Astrocyte of the cerebellum (primary cell): ENCODE results near the gene TENT5A.

ENCODE experiments used
- DNase-seq: peaks from one replicate; pipeline ENCODE4 v3.0.0-alpha.2; 2011; ENCODE audit warnings: low read depth
- H3K4me3 ChIP-seq: 2 replicates; pipeline ENCODE4 v1.5.1; 2011; ENCODE audit warnings: mild to moderate bottlenecking, low read depth, low read length, moderate library complexity
- CTCF ChIP-seq: IDR thresholded peaks from 2 replicates; pipeline ENCODE4 v1.5.1; 2012; ENCODE audit warnings: low read length, low read depth, moderate library complexity, mild to moderate bottlenecking; ENCODE audit errors: missing control alignments
- in situ Hi-C: cut with HindIII; loops from 2 replicates; pipeline ENCODE4 v1.10.0; 2017; ENCODE audit warnings: low sequenced_read_pairs

Gene TENT5A

GRCh38 chr6:81727876-81728517, 24.5 kb downstream of the TENT5A start:
- in situ Hi-C loops, result no loop called here
- no peak for DNase-seq
- H3K4me3 ChIP-seq, result no peak overlapping the region
- no peak for TF ChIP-seq CTCF

GRCh38 chr6:81725127-81725526, 27.4 kb downstream of the TENT5A start:
- TF ChIP-seq CTCF, result no peak
- in situ Hi-C loops, result no loop called here
- DNase-seq, result no peak
- H3K4me3 ChIP-seq, result no peak overlapping the region

GRCh38 chr6:81722506-81723223, 29.8 kb downstream of the TENT5A start:
- H3K4me3 ChIP-seq, result no peak overlapping the region
- in situ Hi-C loops, result no loop called here
- TF ChIP-seq CTCF, result no peak
- DNase-seq, result no peak

GRCh38 chr6:81720427-81720826, 32.1 kb downstream of the TENT5A start:
- H3K4me3 ChIP-seq, result no peak overlapping the region
- no peak for DNase-seq
- no peak for TF ChIP-seq CTCF
- in situ Hi-C loops, result no loop called here

- no peak overlapping the region for H3K4me3 ChIP-seq
- in situ Hi-C loops, result no loop called here
- DNase-seq, result no peak
- no peak for TF ChIP-seq CTCF
Observed at GRCh38 chr6:81718126-81718525, 34.4 kb downstream of the TENT5A start.

- TF ChIP-seq CTCF, result no peak
- no peak for DNase-seq
- in situ Hi-C loops, result no loop called here
- no peak overlapping the region for H3K4me3 ChIP-seq
Observed at GRCh38 chr6:81714684-81715083, 37.8 kb downstream of the TENT5A start.
